Placental epithelial cell (primary cell): Measurements from ENCODE around the gene RNF175. TPM values are rescaled to one million over a fixed set of nuclear protein-coding genes. Genes with fewer than 3 reads are reported as not detected.

Experiments
- total RNA-seq: library from RNA; depleted of rRNA; stranded (reverse); fragments of >200 nt; gene quantifications from 2 replicates; pipeline ENCODE4 v1.2.3, GENCODE V29; 2012

RNF175 gene
- total RNA-seq, result under 0.01 TPM in 1 of 2 replicates, not detected in the other

GRCh38 chr4:153759407-153760316 lies at the start of gene RNF175:
TSS of gene RNF175 (minus strand) at chr4:153760024. CDS start at chr4:153759862, 162 bp downstream.

GRCh38 chr4:153788413-153789276 lies 28.8 kb upstream of the RNF175 start, which contains the start of gene SFRP2:
TSS of gene SFRP2 (minus strand) at chr4:153789083. CDS start at chr4:153788835, 248 bp downstream.

GRCh38 chr4:153684182-153684970 lies 75.4 kb downstream of the RNF175 start, which contains the start of gene TLR2:
TSS of gene TLR2 (plus strand) at chr4:153684280. CDS start at chr4:153702908, 18,628 bp downstream.

Other genes starting within 250 kb of the RNF175 start
- under 0.01 and 0.22 TPM in 2 replicates for gene TLR2, start 75.7 kb downstream of the RNF175 start, total RNA-seq
- gene SFRP2, start 29.1 kb upstream of the RNF175 start, total RNA-seq, result 9.8 TPM in 1 of 2 replicates, not detected in the other